ENCODE data around the gene DELE1. TPM values are rescaled to one million over a fixed set of nuclear protein-coding genes. Genes with fewer than 3 reads are reported as not detected.

Gene DELE1
- total and polyA plus RNA-seq, 2 donors (not counting 3 experiments of a cell fraction or from before 2014, with no cell fraction given), result 105 to 121 TPM

- intact Hi-C loops (cut with micrococcal nuclease), result no loop called here
- H3K27ac ChIP-seq (ENCODE audit: insufficient read depth, low read depth, low read length), result no peak overlapping the region
- H3K79me2 ChIP-seq (ENCODE audit: control insufficient read depth, insufficient read depth, low read length), result peaks cover 30% of the 10 kb centered on the region
- dilution Hi-C loops (cut with MboI; ENCODE audit: extremely low pct_ligation_motif_present, low sequenced_read_pairs), result no loop called here
- H3K36me3 ChIP-seq (ENCODE audit: control insufficient read depth in 2 of 2, extremely low read depth in 1 of 2, insufficient read depth in 2 of 2, low read length in 2 of 2), result peaks cover 18 to 19% of the 10 kb centered on the region in 2 experiments
- no peak overlapping the region for H2AFZ ChIP-seq (ENCODE audit: low read depth, low read length)
- BruUV-seq (replicated peaks), result no TSS peak
- POLR2A ChIA-PET, result no interaction called here
- no peaks in the 10 kb centered on the region for H3K27me3 ChIP-seq (ENCODE audit: control insufficient read depth in 2 of 2, insufficient read depth in 2 of 2, low read length in 2 of 2)
- H3K9ac ChIP-seq (replicated peaks; ENCODE audit: extremely low read depth, insufficient read depth, low read length), result no peak overlapping the region
- DNase-seq (ENCODE audit: low read depth, low spot score) (no peak), FAIRE-seq (peak; percentile 4)
- CTCF ChIA-PET, result interaction anchor here (1.6 kb wide), 1 partner anchor 282 kb away, joined by 4 read pairs; no protein-coding TSS in a partner anchor
- peak; percentile 59 for TF ChIP-seq FOS (IDR thresholded peaks at IDR 0.05; ENCODE audit: borderline replicate concordance, insufficient read depth, low read length)
- TF ChIP-seq POLR2A (IDR thresholded peaks at IDR 0.05; ENCODE audit: low read depth, low read length), result no peak
- H4K20me1 ChIP-seq (replicated peaks; ENCODE audit: control insufficient read depth, extremely low read depth, insufficient read depth, low read length), result no peaks in the 10 kb centered on the region
- no peaks in the 10 kb centered on the region for H3K9me1 ChIP-seq (replicated peaks; ENCODE audit: control insufficient read depth, extremely low read depth, insufficient read depth, low read length)
- peaks cover 20% of the 10 kb centered on the region for H3K4me1 ChIP-seq (ENCODE audit: control insufficient read depth, extremely low read depth, insufficient read depth, low read length)
- no peaks in the 10 kb centered on the region for H3K9me3 ChIP-seq (replicated peaks; ENCODE audit: control insufficient read depth, insufficient read depth, low read length)
- no peak overlapping the region for H3K4me3 ChIP-seq (replicated peaks in 1 of 3; ENCODE audit: insufficient read depth in 1 of 3, low read depth in 1 of 3, low read length in 3 of 3)
- peak overlapping the region; percentile 15 for H3K4me2 ChIP-seq (ENCODE audit: insufficient read depth, low read length)
Measured at GRCh38 chr5:141973871-141974595, 50.4 kb downstream of the DELE1 start.

- no peak for FAIRE-seq
Measured at GRCh38 chr5:141976176-141976575, 52.5 kb downstream of the DELE1 start.

More at GRCh38 chr5:141976176-141976575, 52.5 kb downstream of the DELE1 start:
- no peak overlapping the region for H3K4me3 ChIP-seq (replicated peaks in 1 of 3; ENCODE audit: insufficient read depth in 1 of 3, low read depth in 1 of 3, low read length in 3 of 3)
- H4K20me1 ChIP-seq (replicated peaks; ENCODE audit: control insufficient read depth, extremely low read depth, insufficient read depth, low read length), result no peaks in the 10 kb centered on the region
- H3K36me3 ChIP-seq (ENCODE audit: control insufficient read depth in 2 of 2, extremely low read depth in 1 of 2, insufficient read depth in 2 of 2, low read length in 2 of 2), result peaks cover 27 to 31% of the 10 kb centered on the region in 2 experiments
- CTCF ChIA-PET, result interaction anchor here (1.0 to 2.8 kb wide), 5 partner anchors 12 to 284 kb away, joined by 4 to 14 read pairs (median 8); no protein-coding TSS in a partner anchor
- peaks cover 14% of the 10 kb centered on the region for H3K79me2 ChIP-seq (ENCODE audit: control insufficient read depth, insufficient read depth, low read length)
- intact Hi-C loops (cut with micrococcal nuclease) (no loop called here), dilution Hi-C loops (cut with MboI; ENCODE audit: extremely low pct_ligation_motif_present, low sequenced_read_pairs) (loop anchor here (25.0 kb wide), 1 partner anchor 161 kb away; no protein-coding TSS in a partner anchor)
- H3K4me2 ChIP-seq (ENCODE audit: insufficient read depth, low read length), result no peak overlapping the region
- TF ChIP-seq MYC (IDR thresholded peaks at IDR 0.05; ENCODE audit: low read depth, low read length) (no peak), MAX (IDR thresholded peaks at IDR 0.05; ENCODE audit: insufficient read depth, insufficient read length) (no peak), POLR2A (IDR thresholded peaks at IDR 0.05; ENCODE audit: low read depth, low read length) (no peak), GATA2 (IDR thresholded peaks at IDR 0.05; ENCODE audit: insufficient read depth, insufficient read length, low read depth, low read length) (no peak), POLR2AphosphoS5 (IDR thresholded peaks at IDR 0.05; ENCODE audit: insufficient read depth, low read depth, low read length) (no peak), FOS (IDR thresholded peaks at IDR 0.05; ENCODE audit: borderline replicate concordance, insufficient read depth, low read length) (no peak)
- no peak overlapping the region for H2AFZ ChIP-seq (ENCODE audit: low read depth, low read length)
- no peaks in the 10 kb centered on the region for H3K9me3 ChIP-seq (replicated peaks; ENCODE audit: control insufficient read depth, insufficient read depth, low read length)
- no peak overlapping the region for H3K9ac ChIP-seq (replicated peaks; ENCODE audit: extremely low read depth, insufficient read depth, low read length)
- peaks cover 6% of the 10 kb centered on the region for H3K4me1 ChIP-seq (ENCODE audit: control insufficient read depth, extremely low read depth, insufficient read depth, low read length)
- H3K9me1 ChIP-seq (replicated peaks; ENCODE audit: control insufficient read depth, extremely low read depth, insufficient read depth, low read length), result no peaks in the 10 kb centered on the region
- no peak for DNase-seq (ENCODE audit: low read depth, low spot score)
- POLR2A ChIA-PET, result no interaction called here
- no peaks in the 10 kb centered on the region for H3K27me3 ChIP-seq (ENCODE audit: control insufficient read depth in 2 of 2, insufficient read depth in 2 of 2, low read length in 2 of 2)
- no peak overlapping the region for H3K27ac ChIP-seq (ENCODE audit: insufficient read depth, low read depth, low read length)
- no TSS peak for BruUV-seq (replicated peaks)

All from endothelial cell of umbilical vein (primary cell).